Neural progenitor cell (in vitro differentiated cells): Measurements from ENCODE around the gene APLN. TPM values are rescaled to one million over a fixed set of nuclear protein-coding genes. Genes with fewer than 3 reads are reported as not detected.

Experiments used
- DNase-seq: peaks from one replicate; pipeline ENCODE4 v3.0.0-alpha.2; 2016; ENCODE audit warnings: low spot score
- H2AFZ ChIP-seq: fragments of 200-600 bp; sonication (generic); replicated peaks from 2 replicates; pipeline ENCODE4 v1.6.1; 2016; ENCODE audit warnings: antibody characterized with exemption
- H3F3A ChIP-seq: fragments of 200-600 bp; sonication (generic); 2 replicates; pipeline ENCODE4 v1.6.1; 2016; ENCODE audit warnings: antibody characterized with exemption, low read depth
- H3K27ac ChIP-seq: fragments of 200-600 bp; sonication (generic); 2 replicates; pipeline ENCODE4 v1.5.1; 2016; ENCODE audit warnings: mild to moderate bottlenecking
- H3K27me3 ChIP-seq: fragments of 200-600 bp; sonication (generic); 2 replicates; pipeline ENCODE4 v1.6.1; 2016; ENCODE audit warnings: mild to moderate bottlenecking, moderate library complexity
- H3K36me3 ChIP-seq: fragments of 200-600 bp; sonication (generic); 2 replicates; pipeline ENCODE4 v1.5.1; 2016
- H3K4me1 ChIP-seq: fragments of 200-600 bp; sonication (generic); 2 replicates; pipeline ENCODE4 v1.6.1; 2016; ENCODE audit warnings: mixed run types
- H3K4me2 ChIP-seq: fragments of 200-600 bp; sonication (generic); 2 replicates; pipeline ENCODE4 v1.6.1; 2016
- H3K4me3 ChIP-seq: fragments of 200-600 bp; sonication (generic); 2 replicates; pipeline ENCODE4 v1.5.1; 2016
- H3K79me2 ChIP-seq: fragments of 200-600 bp; sonication (generic); 2 replicates; pipeline ENCODE4 v1.6.1; 2016; ENCODE audit warnings: low read depth
- H3K9ac ChIP-seq: fragments of 200-600 bp; sonication (generic); 2 replicates; pipeline ENCODE4 v1.6.1; 2016
- H3K9me3 ChIP-seq: fragments of 200-600 bp; sonication (generic); 2 replicates; pipeline ENCODE4 v1.5.1; 2016; ENCODE audit warnings: low read depth
- H4K20me1 ChIP-seq: fragments of 200-600 bp; sonication (generic); 2 replicates; pipeline ENCODE4 v1.6.1; 2016; ENCODE audit warnings: low read depth
- H3K27ac Mint-ChIP-seq: 3 replicates; pipeline ENCODE4 v1.8.0; 2021; ENCODE audit warnings: mixed read lengths
- H3K27me3 Mint-ChIP-seq: 2 replicates; pipeline ENCODE4 v1.8.0; 2022; ENCODE audit warnings: low read depth, mild to moderate bottlenecking, inconsistent platforms, moderate library complexity, mixed read lengths; ENCODE audit not compliant: insufficient read depth
- H3K36me3 Mint-ChIP-seq: 3 replicates; pipeline ENCODE4 v1.8.0; 2021; ENCODE audit warnings: mixed read lengths
- H3K4me1 Mint-ChIP-seq: 3 replicates; pipeline ENCODE4 v1.8.0; 2021; ENCODE audit warnings: mixed read lengths
- H3K4me3 Mint-ChIP-seq: 3 replicates; pipeline ENCODE4 v1.8.0; 2021; ENCODE audit warnings: mild to moderate bottlenecking, moderate library complexity, mixed read lengths
- H3K9me3 Mint-ChIP-seq: 3 replicates; pipeline ENCODE4 v1.8.0; 2020; ENCODE audit warnings: mixed read lengths
- EZH2 ChIP-seq: fragments of 200-600 bp; sonication (generic); IDR thresholded peaks from 2 replicates; pipeline ENCODE4 v1.6.1; 2017; ENCODE audit warnings: antibody characterized with exemption, mild to moderate bottlenecking, moderate library complexity
- EZH2phosphoT487 ChIP-seq: fragments of 200-600 bp; sonication (generic); IDR thresholded peaks from 2 replicates; pipeline ENCODE4 v1.6.1; 2017; ENCODE audit warnings: antibody characterized with exemption
- total RNA-seq: library from RNA; depleted of rRNA; stranded (reverse); fragments of >200 nt; gene quantifications from 2 replicates; pipeline ENCODE4 v1.2.3, GENCODE V29; 2015; ENCODE audit warnings: low replicate concordance
- TF ChIP-seq, protein P1 (sequence below): fragments of 200-600 bp; sonication (generic); IDR thresholded peaks from 2 replicates; pipeline ENCODE4 v1.5.1; 2017; ENCODE audit warnings: antibody characterized with exemption, mild to moderate bottlenecking

Gene APLN
- total RNA-seq, 1 donor from 2014 or later, result 0.22 TPM

GRCh38 chrX:129646566-129647417 lies 8.0 kb downstream of the APLN start:
- no peak overlapping the region for H3K4me3 ChIP-seq
- H3K79me2 ChIP-seq, result no peaks in the 10 kb centered on the region
- H3K9ac ChIP-seq, result no peak overlapping the region
- no peaks in the 10 kb centered on the region for H3K9me3 ChIP-seq
- no peaks in the 10 kb centered on the region for H3K36me3 ChIP-seq
- peaks cover 6% of the 10 kb centered on the region for H3K9me3 Mint-ChIP-seq
- H3K4me3 Mint-ChIP-seq, result no peak overlapping the region
- H3K27ac Mint-ChIP-seq, result peak overlapping the region; percentile 64
- H3K27me3 ChIP-seq, result peaks cover 14% of the 10 kb centered on the region
- no peak overlapping the region for H3K27ac ChIP-seq
- no peak overlapping the region for H2AFZ ChIP-seq
- H3F3A ChIP-seq, result no peaks in the 10 kb centered on the region
- H3K4me1 ChIP-seq, result peaks cover 2% of the 10 kb centered on the region
- peaks cover 29% of the 10 kb centered on the region for H3K4me1 Mint-ChIP-seq
- peaks cover 4% of the 10 kb centered on the region for H3K36me3 Mint-ChIP-seq
- no peak for DNase-seq
- TF ChIP-seq, protein P1, sequence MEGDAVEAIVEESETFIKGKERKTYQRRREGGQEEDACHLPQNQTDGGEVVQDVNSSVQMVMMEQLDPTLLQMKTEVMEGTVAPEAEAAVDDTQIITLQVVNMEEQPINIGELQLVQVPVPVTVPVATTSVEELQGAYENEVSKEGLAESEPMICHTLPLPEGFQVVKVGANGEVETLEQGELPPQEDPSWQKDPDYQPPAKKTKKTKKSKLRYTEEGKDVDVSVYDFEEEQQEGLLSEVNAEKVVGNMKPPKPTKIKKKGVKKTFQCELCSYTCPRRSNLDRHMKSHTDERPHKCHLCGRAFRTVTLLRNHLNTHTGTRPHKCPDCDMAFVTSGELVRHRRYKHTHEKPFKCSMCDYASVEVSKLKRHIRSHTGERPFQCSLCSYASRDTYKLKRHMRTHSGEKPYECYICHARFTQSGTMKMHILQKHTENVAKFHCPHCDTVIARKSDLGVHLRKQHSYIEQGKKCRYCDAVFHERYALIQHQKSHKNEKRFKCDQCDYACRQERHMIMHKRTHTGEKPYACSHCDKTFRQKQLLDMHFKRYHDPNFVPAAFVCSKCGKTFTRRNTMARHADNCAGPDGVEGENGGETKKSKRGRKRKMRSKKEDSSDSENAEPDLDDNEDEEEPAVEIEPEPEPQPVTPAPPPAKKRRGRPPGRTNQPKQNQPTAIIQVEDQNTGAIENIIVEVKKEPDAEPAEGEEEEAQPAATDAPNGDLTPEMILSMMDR, result no peak
- TF ChIP-seq EZH2phosphoT487 (no peak), EZH2 (no peak)
- H4K20me1 ChIP-seq, result no peaks in the 10 kb centered on the region
- no peak overlapping the region for H3K4me2 ChIP-seq
- peaks cover 5% of the 10 kb centered on the region for H3K27me3 Mint-ChIP-seq

GRCh38 chrX:129642641-129643040 lies 12.1 kb downstream of the APLN start:
- H3K4me3 Mint-ChIP-seq, result no peak overlapping the region
- H3K4me2 ChIP-seq, result no peak overlapping the region
- H3K4me1 Mint-ChIP-seq, result peaks cover 19% of the 10 kb centered on the region
- peak overlapping the region; percentile 63 for H3K27ac Mint-ChIP-seq
- no peaks in the 10 kb centered on the region for H4K20me1 ChIP-seq
- DNase-seq, result no peak
- peaks cover 4% of the 10 kb centered on the region for H3K36me3 Mint-ChIP-seq
- no peak overlapping the region for H3K4me3 ChIP-seq
- peaks cover 12% of the 10 kb centered on the region for H3K9me3 Mint-ChIP-seq
- H3F3A ChIP-seq, result no peaks in the 10 kb centered on the region
- no peaks in the 10 kb centered on the region for H3K27me3 ChIP-seq
- H3K36me3 ChIP-seq, result no peaks in the 10 kb centered on the region
- H3K4me1 ChIP-seq, result no peaks in the 10 kb centered on the region
- H3K9ac ChIP-seq, result no peak overlapping the region
- peaks cover 3% of the 10 kb centered on the region for H3K27me3 Mint-ChIP-seq
- no peaks in the 10 kb centered on the region for H3K9me3 ChIP-seq
- no peaks in the 10 kb centered on the region for H3K79me2 ChIP-seq
- H2AFZ ChIP-seq, result no peak overlapping the region
- H3K27ac ChIP-seq, result no peak overlapping the region
- TF ChIP-seq, protein P1, result no peak
- TF ChIP-seq EZH2 (no peak), EZH2phosphoT487 (no peak)

GRCh38 chrX:129641941-129642340 lies 12.8 kb downstream of the APLN start:
- Mint-ChIP-seq H3K27me3 (peaks cover 7% of the 10 kb centered on the region), H3K4me3 (no peak overlapping the region), H3K4me1 (peaks cover 25% of the 10 kb centered on the region), H3K36me3 (no peaks in the 10 kb centered on the region), H3K9me3 (peaks cover 12% of the 10 kb centered on the region), H3K27ac (no peak overlapping the region)
- Histone ChIP-seq H3F3A (no peaks in the 10 kb centered on the region), H3K79me2 (no peaks in the 10 kb centered on the region), H3K4me2 (no peak overlapping the region), H4K20me1 (no peaks in the 10 kb centered on the region), H2AFZ (no peak overlapping the region), H3K36me3 (no peaks in the 10 kb centered on the region), H3K9me3 (no peaks in the 10 kb centered on the region), H3K27ac (no peak overlapping the region), H3K4me3 (no peak overlapping the region), H3K4me1 (no peaks in the 10 kb centered on the region), H3K27me3 (no peaks in the 10 kb centered on the region), H3K9ac (no peak overlapping the region)
- no peak for DNase-seq
- TF ChIP-seq EZH2 (no peak), EZH2phosphoT487 (no peak)
- TF ChIP-seq, protein P1, result no peak
